ENCODE results near the gene RAP1GDS1. TPM values are rescaled to one million over a fixed set of nuclear protein-coding genes. Genes with fewer than 3 reads are reported as not detected.

The RAP1GDS1 gene
- polyA plus RNA-seq, 1 of the 3 experiments (the other 2 are of a cell fraction) = 25.6 TPM

GRCh38 chr4:98232202-98232601 is 29.0 kb upstream of the RAP1GDS1 start:
- DNase-seq = no peak
- WGBS (ENCODE audit: low lambda C conversion rate) = 57% methylated on average over 3 of the region's 3 CpGs
- H2AFZ ChIP-seq (ENCODE audit: low read depth) = no peak overlapping the region
- CTCF ChIA-PET = no interaction called here
- H3K36me3 ChIP-seq (replicated peaks in 1 of 2; ENCODE audit: control insufficient read depth in 1 of 2, insufficient read depth in 2 of 2, low read length in 1 of 2) = no peaks in the 10 kb centered on the region
- H3F3A ChIP-seq (replicated peaks; ENCODE audit: insufficient read depth) = no peaks in the 10 kb centered on the region
- H3K4me3 ChIP-seq (ENCODE audit: low read depth in 2 of 2, low read length in 1 of 2) = no peak overlapping the region
- TF ChIP-seq TAF1 (IDR thresholded peaks at IDR 0.05; ENCODE audit: borderline replicate concordance, low read depth, low read length) (no peak), SIN3A (IDR thresholded peaks at IDR 0.05; ENCODE audit: borderline replicate concordance, low read depth, low read length) (no peak), TEAD4 (IDR thresholded peaks at IDR 0.05; ENCODE audit: borderline replicate concordance, insufficient read depth) (no peak), POLR2AphosphoS5 (IDR thresholded peaks at IDR 0.05; ENCODE audit: low read depth, low read length) (no peak)
- H4K20me1 ChIP-seq (ENCODE audit: insufficient read depth) = no peaks in the 10 kb centered on the region
- H3K27ac ChIP-seq (ENCODE audit: low read depth in 2 of 2, low read length in 1 of 2) = no peak overlapping the region
- no peak overlapping the region for H3K9ac ChIP-seq
- H3K27me3 ChIP-seq (ENCODE audit: insufficient read depth) = no peaks in the 10 kb centered on the region
- no peak overlapping the region for H3K4me2 ChIP-seq
- POLR2A ChIA-PET = no interaction called here
- H3K4me1 ChIP-seq (ENCODE audit: control insufficient read depth in 1 of 2, insufficient read depth in 2 of 2, low read depth in 1 of 2, low read length in 1 of 2) = no peaks in the 10 kb centered on the region
- no peaks in the 10 kb centered on the region for H3K9me3 ChIP-seq
- no peaks in the 10 kb centered on the region for H3K79me2 ChIP-seq (ENCODE audit: insufficient read depth)
- no peaks in the 10 kb centered on the region for H3K9me2 ChIP-seq

DNA sequence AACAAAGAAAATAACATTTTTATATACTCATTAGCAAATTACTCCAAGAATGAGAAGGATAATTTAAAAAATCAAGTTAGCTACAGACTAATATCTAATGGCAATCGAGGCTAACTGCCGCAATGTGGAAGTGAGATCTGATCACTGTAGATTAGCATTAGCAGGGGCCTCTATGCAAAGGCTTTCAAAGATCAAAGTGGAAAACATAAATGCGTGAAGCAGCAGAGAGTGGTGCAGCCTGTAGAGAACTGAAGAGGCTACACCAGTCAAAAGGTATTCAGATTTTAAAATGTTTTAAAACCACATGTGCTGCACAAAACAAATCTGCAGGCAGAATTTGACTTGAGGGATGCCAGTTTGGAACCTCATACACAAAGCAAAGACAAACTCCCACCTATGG is 24.0 kb upstream of the RAP1GDS1 start:
- CTCF ChIA-PET = no interaction called here
- Histone ChIP-seq H3F3A (replicated peaks; ENCODE audit: insufficient read depth) (no peaks in the 10 kb centered on the region), H3K79me2 (ENCODE audit: insufficient read depth) (no peaks in the 10 kb centered on the region), H3K4me2 (no peak overlapping the region), H3K9ac (no peak overlapping the region), H3K4me1 (ENCODE audit: control insufficient read depth in 1 of 2, insufficient read depth in 2 of 2, low read depth in 1 of 2, low read length in 1 of 2) (no peaks in the 10 kb centered on the region), H3K9me2 (no peaks in the 10 kb centered on the region), H2AFZ (ENCODE audit: low read depth) (no peak overlapping the region), H3K9me3 (no peaks in the 10 kb centered on the region), H3K36me3 (replicated peaks in 1 of 2; ENCODE audit: control insufficient read depth in 1 of 2, insufficient read depth in 2 of 2, low read length in 1 of 2) (no peaks in the 10 kb centered on the region), H4K20me1 (ENCODE audit: insufficient read depth) (no peaks in the 10 kb centered on the region), H3K4me3 (ENCODE audit: low read depth in 2 of 2, low read length in 1 of 2) (no peak overlapping the region), H3K27me3 (ENCODE audit: insufficient read depth) (no peaks in the 10 kb centered on the region), H3K27ac (ENCODE audit: low read depth in 2 of 2, low read length in 1 of 2) (no peak overlapping the region)
- DNase-seq = no peak
- POLR2A ChIA-PET = no interaction called here
- 95% methylated on average over 3 of the region's 3 CpGs for WGBS (ENCODE audit: low lambda C conversion rate)
- TF ChIP-seq RFX5 (IDR thresholded peaks at IDR 0.05; ENCODE audit: low read length) (no peak), GABPA (IDR thresholded peaks at IDR 0.05; ENCODE audit: low read depth) (no peak), SMC3 (IDR thresholded peaks at IDR 0.05; ENCODE audit: low read depth, low read length) (no peak), MEF2A (IDR thresholded peaks at IDR 0.05; ENCODE audit: borderline replicate concordance, low read depth) (no peak), POLR2AphosphoS5 (IDR thresholded peaks at IDR 0.05; ENCODE audit: low read depth, low read length) (no peak)

GRCh38 chr4:98242063-98242462 is 19.1 kb upstream of the RAP1GDS1 start:
- Histone ChIP-seq H3K4me1 (ENCODE audit: control insufficient read depth in 1 of 2, insufficient read depth in 2 of 2, low read depth in 1 of 2, low read length in 1 of 2) (no peaks in the 10 kb centered on the region), H2AFZ (ENCODE audit: low read depth) (peak overlapping the region; percentile 43; the same call in 1 of the 2 replicates), H3K27ac (ENCODE audit: low read depth in 2 of 2, low read length in 1 of 2) (no peak overlapping the region), H3K9me3 (no peaks in the 10 kb centered on the region), H3K9me2 (no peaks in the 10 kb centered on the region), H3K79me2 (ENCODE audit: insufficient read depth) (no peaks in the 10 kb centered on the region), H3K4me2 (0 out of 2 replicates have a peak overlapping the region, but pooled peaks have one; percentile 23), H3K27me3 (ENCODE audit: insufficient read depth) (no peaks in the 10 kb centered on the region), H3K4me3 (ENCODE audit: low read depth in 2 of 2, low read length in 1 of 2) (no peak overlapping the region), H3K36me3 (replicated peaks in 1 of 2; ENCODE audit: control insufficient read depth in 1 of 2, insufficient read depth in 2 of 2, low read length in 1 of 2) (no peaks in the 10 kb centered on the region), H4K20me1 (ENCODE audit: insufficient read depth) (no peaks in the 10 kb centered on the region), H3K9ac (no peak overlapping the region), H3F3A (replicated peaks; ENCODE audit: insufficient read depth) (no peaks in the 10 kb centered on the region)
- CTCF ChIA-PET = interaction anchor here (0.9 kb wide), 1 partner anchor 542 kb away, joined by 3 read pairs; no protein-coding TSS in a partner anchor
- POLR2A ChIA-PET = no interaction called here
- DNase-seq = no peak
- WGBS (ENCODE audit: low lambda C conversion rate) = 79% methylated on average over 1 of the region's 1 CpG
- TF ChIP-seq GATA2 (CRISPR knock-in tag; IDR thresholded peaks at IDR 0.05) (no peak), POLR2AphosphoS5 (IDR thresholded peaks at IDR 0.05; ENCODE audit: low read depth, low read length) (no peak), MXI1 (IDR thresholded peaks at IDR 0.05; ENCODE audit: low read depth, low read length) (no peak), JUND (IDR thresholded peaks at IDR 0.05) (no peak), IRF3 (IDR thresholded peaks at IDR 0.05; ENCODE audit: low read depth, low read length) (no peak), CHD2 (IDR thresholded peaks at IDR 0.05; ENCODE audit: low read length, partially characterized antibody) (no peak), RXRA (IDR thresholded peaks at IDR 0.05; ENCODE audit: borderline replicate concordance, low read depth) (no peak)
- TF ChIP-seq, protein P1, sequence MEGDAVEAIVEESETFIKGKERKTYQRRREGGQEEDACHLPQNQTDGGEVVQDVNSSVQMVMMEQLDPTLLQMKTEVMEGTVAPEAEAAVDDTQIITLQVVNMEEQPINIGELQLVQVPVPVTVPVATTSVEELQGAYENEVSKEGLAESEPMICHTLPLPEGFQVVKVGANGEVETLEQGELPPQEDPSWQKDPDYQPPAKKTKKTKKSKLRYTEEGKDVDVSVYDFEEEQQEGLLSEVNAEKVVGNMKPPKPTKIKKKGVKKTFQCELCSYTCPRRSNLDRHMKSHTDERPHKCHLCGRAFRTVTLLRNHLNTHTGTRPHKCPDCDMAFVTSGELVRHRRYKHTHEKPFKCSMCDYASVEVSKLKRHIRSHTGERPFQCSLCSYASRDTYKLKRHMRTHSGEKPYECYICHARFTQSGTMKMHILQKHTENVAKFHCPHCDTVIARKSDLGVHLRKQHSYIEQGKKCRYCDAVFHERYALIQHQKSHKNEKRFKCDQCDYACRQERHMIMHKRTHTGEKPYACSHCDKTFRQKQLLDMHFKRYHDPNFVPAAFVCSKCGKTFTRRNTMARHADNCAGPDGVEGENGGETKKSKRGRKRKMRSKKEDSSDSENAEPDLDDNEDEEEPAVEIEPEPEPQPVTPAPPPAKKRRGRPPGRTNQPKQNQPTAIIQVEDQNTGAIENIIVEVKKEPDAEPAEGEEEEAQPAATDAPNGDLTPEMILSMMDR (IDR thresholded peaks at IDR 0.05) = no peak
